Thyroid gland (tissue), 4 donors: Measurements from ENCODE around the gene UGT1A10. TPM values are rescaled to one million over a fixed set of nuclear protein-coding genes. Genes with fewer than 3 reads are reported as not detected.
A peak's percentile ranks its signal among the peaks of the same experiment; 100 is the strongest.

Experiments used
- DNase-seq, 2 donors: peaks; one replicate each; pipeline ENCODE4 v3.0.0-alpha.2; 2019
- H3K27ac ChIP-seq, 3 donors: fragments of 200-600 bp; sonication (generic); 1 replicate in 2 of 3; 2 replicates in 1 of 3; pipeline ENCODE4 v1.5.1; 2016 to 2019; ENCODE audit warnings: mild to moderate bottlenecking in 1 of 3, moderate library complexity in 1 of 3
- H3K27me3 ChIP-seq: fragments of 200-600 bp; sonication (generic); one replicate; pipeline ENCODE4 v1.5.1; 2019
- H3K36me3 ChIP-seq, 2 donors: fragments of 200-600 bp; sonication (generic); one replicate each; pipeline ENCODE4 v1.5.1; 2016 to 2019
- H3K4me1 ChIP-seq, 2 donors: fragments of 200-600 bp; sonication (generic); one replicate each; pipeline ENCODE4 v1.5.1; 2017 to 2019
- H3K4me3 ChIP-seq, 3 donors: fragments of 200-600 bp; sonication (generic); replicated peaks in 1 of 3; 1 replicate in 2 of 3; 2 replicates in 1 of 3; pipeline ENCODE4 v1.5.1; 2016; ENCODE audit warnings: mild to moderate bottlenecking in 1 of 3
- H3K9me3 ChIP-seq: fragments of 200-600 bp; sonication (generic); one replicate; pipeline ENCODE4 v1.5.1; 2017
- POLR2A ChIP-seq, 2 donors: fragments of 450-650 bp; IDR thresholded peaks; one replicate each; pipeline ENCODE4 v1.6.1; 2017; ENCODE audit warnings: antibody characterized with exemption in 2 of 2, mild to moderate bottlenecking in 2 of 2, moderate library complexity in 1 of 2
- WGBS, 2 donors: methylation state at CpG; one replicate each; pipeline ENCODE4 v1.1.5; 2017; 5-methylcytosine and 5-hydroxymethylcytosine counted together
- intact Hi-C: fragments of 100-400 bp; cut with DNase I; formaldehyde crosslinking; loops from one replicate; pipeline ENCODE4 v1.15.1; 2023
- total RNA-seq, 4 donors: library from RNA; depleted of rRNA; stranded (reverse); fragments of >200 nt; gene quantifications; one replicate each; pipeline ENCODE4 v1.2.3, GENCODE V29; 2016
- TF ChIP-seq, protein P1 (sequence below), 6 experiments: fragments of 200-600 bp in 3 of 6; fragments of 450-650 bp in 3 of 6; sonication (generic) in 3 of 6; IDR thresholded peaks; one replicate each; pipeline ENCODE4 v1.5.1; 2016 to 2019; ENCODE audit warnings: antibody characterized with exemption in 6 of 6, mild to moderate bottlenecking in 2 of 6, inconsistent platforms in 1 of 6, moderate library complexity in 1 of 6

Gene UGT1A10
- total RNA-seq, 4 donors from 2014 or later: 0.27 TPM; not detected in 3

DNA sequence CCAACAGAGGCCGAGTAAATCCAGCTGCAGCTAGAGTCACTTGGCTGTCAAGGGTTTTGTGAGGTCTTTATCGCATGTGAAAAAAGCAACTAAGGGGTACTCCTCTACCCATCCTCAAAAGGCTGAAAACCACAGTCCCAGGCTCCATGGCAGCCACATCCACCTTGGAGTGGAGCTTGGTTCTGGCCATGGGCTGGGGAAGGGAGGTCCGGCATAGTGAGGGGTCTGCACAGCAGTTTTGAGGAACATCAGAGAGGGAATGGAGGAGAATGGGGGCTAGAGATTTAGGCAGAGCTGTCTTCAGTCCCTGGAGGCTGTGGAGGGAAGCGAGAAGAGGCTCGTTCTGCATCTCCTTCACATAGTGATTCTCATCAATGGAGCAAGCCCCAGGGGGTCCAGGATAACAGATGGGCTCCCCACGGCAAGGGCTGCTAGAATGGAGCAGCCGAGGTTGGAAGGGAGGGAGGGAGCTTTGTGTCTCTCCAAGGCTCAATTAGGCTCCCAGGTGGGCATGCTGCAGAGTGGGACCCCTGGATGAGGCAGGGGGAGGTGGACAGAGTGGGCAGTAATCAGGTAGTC lies 162.9 kb downstream of the UGT1A10 start:
- Histone ChIP-seq H3K36me3 (no peaks in the 10 kb centered on the region), H3K27ac (peak overlapping the region in 1 of 3 donors; percentile 6), H3K9me3 (no peaks in the 10 kb centered on the region), H3K4me1 (peaks cover 6 to 13% of the 10 kb centered on the region in 2 donors), H3K27me3 (no peaks in the 10 kb centered on the region), H3K4me3 (no peak overlapping the region)
- intact Hi-C loops: no loop called here
- TF ChIP-seq, protein P1, sequence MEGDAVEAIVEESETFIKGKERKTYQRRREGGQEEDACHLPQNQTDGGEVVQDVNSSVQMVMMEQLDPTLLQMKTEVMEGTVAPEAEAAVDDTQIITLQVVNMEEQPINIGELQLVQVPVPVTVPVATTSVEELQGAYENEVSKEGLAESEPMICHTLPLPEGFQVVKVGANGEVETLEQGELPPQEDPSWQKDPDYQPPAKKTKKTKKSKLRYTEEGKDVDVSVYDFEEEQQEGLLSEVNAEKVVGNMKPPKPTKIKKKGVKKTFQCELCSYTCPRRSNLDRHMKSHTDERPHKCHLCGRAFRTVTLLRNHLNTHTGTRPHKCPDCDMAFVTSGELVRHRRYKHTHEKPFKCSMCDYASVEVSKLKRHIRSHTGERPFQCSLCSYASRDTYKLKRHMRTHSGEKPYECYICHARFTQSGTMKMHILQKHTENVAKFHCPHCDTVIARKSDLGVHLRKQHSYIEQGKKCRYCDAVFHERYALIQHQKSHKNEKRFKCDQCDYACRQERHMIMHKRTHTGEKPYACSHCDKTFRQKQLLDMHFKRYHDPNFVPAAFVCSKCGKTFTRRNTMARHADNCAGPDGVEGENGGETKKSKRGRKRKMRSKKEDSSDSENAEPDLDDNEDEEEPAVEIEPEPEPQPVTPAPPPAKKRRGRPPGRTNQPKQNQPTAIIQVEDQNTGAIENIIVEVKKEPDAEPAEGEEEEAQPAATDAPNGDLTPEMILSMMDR (IDR thresholded peaks at IDR 0.05): no peak
- no peak for DNase-seq
- 69 to 71% methylated on average over 7 of the region's 7 CpGs for WGBS, 2 donors

DNA sequence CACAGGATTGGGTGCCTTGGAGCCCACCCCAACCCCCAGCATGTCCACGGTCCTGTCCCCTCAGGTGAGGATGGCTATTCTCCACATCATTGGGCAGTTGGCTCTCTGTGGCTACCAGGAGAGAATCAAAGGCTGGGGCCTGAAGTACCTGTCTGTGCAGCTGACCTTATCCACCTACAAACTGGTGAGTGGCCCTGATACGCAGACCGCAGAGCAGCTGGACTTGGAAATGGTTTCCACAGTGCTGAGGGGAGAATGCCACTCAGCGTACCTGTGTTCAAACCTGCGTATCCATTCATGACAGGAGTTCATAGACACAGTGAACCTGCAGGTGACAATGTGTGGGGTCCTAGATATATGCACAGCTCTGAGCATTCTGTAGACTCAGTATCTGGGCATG lies 163.5 kb downstream of the UGT1A10 start:
- TF ChIP-seq, protein P1 (IDR thresholded peaks at IDR 0.05): peak in 1 of 6 experiments; percentile 22
- TF ChIP-seq POLR2A (IDR thresholded peaks at IDR 0.05): no peak
- H3K9me3 ChIP-seq: no peaks in the 10 kb centered on the region
- H3K36me3 ChIP-seq: no peaks in the 10 kb centered on the region
- H3K27me3 ChIP-seq: no peaks in the 10 kb centered on the region
- DNase-seq: peak; percentile 78 to 89
- peaks cover 6 to 13% of the 10 kb centered on the region in 2 donors for H3K4me1 ChIP-seq
- intact Hi-C loops: no loop called here
- no peak overlapping the region for H3K4me3 ChIP-seq
- 8 to 62% methylated on average over 4 to 5 of the region's 5 CpGs for WGBS, 2 donors
- peak overlapping the region in 2 of 3 donors; percentile 6 to 12 for H3K27ac ChIP-seq

DNA sequence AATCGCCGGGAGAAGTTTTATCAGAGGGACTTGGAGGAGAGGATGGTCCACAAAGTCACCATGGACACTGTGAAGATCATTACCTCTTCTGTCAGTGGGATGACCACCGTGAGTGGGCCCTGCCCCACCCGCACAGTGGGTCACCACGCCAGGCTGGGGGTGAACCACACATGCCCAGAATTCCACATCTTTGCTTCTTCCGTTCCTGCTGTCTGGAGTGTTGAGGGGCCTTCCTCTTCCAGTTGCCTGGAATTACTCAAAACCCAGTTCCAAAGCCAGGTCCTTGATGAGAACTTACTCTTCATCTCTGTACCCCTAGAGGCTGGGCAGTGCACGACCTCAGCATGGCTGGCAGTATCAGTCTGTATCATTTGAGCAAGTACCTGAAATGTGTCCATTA lies 164.0 kb downstream of the UGT1A10 start:
- Histone ChIP-seq H3K27me3 (no peaks in the 10 kb centered on the region), H3K27ac (peak overlapping the region in 2 of 3 donors; percentile 12 to 30), H3K36me3 (no peaks in the 10 kb centered on the region), H3K4me1 (peaks cover 6 to 13% of the 10 kb centered on the region in 2 donors), H3K9me3 (no peaks in the 10 kb centered on the region), H3K4me3 (no peak overlapping the region)
- TF ChIP-seq, protein P1 (IDR thresholded peaks at IDR 0.05): no peak
- TF ChIP-seq POLR2A (IDR thresholded peaks at IDR 0.05): no peak
- no peak for DNase-seq
- intact Hi-C loops: no loop called here
- 66 to 80% methylated on average over 7 of the region's 7 CpGs for WGBS, 2 donors

DNA sequence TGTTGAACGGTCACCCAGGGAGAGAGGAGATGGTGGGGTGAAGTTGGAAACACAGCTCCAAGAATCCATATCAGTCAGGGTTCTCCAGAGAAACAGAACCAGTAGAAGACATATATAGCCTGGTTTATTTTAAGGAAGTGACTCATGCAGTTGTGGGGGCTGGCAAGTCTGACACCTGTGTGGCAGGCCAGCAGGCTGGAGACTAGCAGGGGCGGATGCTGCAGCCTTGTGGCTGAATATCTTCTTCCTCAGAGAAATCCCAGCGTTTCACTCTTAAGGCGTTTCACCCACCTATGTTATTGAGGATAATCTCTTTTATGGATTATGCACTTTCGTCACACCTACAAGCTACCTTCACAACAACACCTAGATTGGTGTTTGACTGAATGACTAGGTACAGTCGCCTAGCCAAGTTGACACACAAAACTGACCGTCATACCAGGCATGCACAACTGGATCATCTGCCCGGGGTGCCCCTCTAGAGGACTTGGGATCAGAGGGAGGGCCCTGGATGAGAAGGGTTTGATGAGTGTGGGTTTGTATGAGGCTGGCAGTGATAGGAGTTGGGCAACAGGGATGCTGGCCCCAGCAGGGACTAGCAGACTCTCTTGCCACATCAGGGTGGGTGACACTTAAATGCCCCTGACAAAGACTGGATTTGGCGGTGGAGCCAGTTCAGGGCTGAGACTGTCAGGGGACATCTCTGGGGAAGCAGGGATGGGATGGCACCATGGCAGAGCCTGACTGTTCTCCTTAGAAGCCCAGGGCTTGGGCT lies 165.3 kb downstream of the UGT1A10 start:
- H3K27me3 ChIP-seq: no peaks in the 10 kb centered on the region
- no peak overlapping the region for H3K27ac ChIP-seq
- no peak for DNase-seq
- H3K4me3 ChIP-seq: no peak overlapping the region
- 73 to 93% methylated on average over 9 of the region's 9 CpGs for WGBS, 2 donors
- intact Hi-C loops: no loop called here
- peaks cover 6 to 13% of the 10 kb centered on the region in 2 donors for H3K4me1 ChIP-seq
- TF ChIP-seq, protein P1 (IDR thresholded peaks at IDR 0.05): no peak
- no peak for TF ChIP-seq POLR2A (IDR thresholded peaks at IDR 0.05)
- no peaks in the 10 kb centered on the region for H3K9me3 ChIP-seq
- H3K36me3 ChIP-seq: no peaks in the 10 kb centered on the region
